Measurements from ENCODE around the gene COA1.

COA1 gene

DNA sequence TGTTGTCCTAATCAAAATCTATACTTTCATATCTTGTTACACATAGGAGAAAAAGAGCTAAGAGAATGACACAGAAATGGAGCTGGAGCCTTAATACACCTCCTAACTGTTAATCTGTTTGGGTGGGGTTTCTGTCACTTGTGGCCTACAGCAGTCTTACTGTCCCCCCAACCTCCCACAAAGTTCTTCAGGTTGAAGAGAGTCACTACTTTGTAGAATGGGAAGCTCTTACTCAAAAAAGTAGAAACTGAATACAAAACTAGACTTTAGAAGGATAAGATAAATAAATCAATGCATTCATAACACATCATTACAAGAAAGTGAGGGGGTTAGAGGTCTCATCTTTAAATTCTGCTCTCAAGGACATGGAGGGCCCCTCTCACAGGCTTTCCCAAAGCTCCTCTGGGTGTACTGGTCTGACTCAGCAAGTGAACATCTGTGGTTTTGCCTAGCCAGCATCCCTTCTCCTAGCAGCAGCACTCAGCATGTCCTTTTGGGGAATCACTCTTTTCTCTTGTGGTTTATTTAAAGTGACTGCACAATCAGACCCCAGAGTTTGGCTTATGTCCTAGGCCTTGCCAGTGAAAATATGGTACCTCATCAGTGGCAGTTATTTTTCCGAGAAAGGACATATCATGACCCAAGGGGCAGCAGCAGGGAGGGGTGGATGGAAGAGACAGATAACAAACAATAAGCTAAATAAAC is 27.2 kb upstream of the COA1 start:
- Histone ChIP-seq H3K4me1 (ENCODE audit: control insufficient read depth, insufficient read depth, low read length) (peaks cover 20% of the 10 kb centered on the region), H3K27me3 (replicated peaks; ENCODE audit: control insufficient read depth, insufficient read depth, low read length) (no peaks in the 10 kb centered on the region), H3K9me3 (ENCODE audit: control insufficient read depth, low read length) (no peaks in the 10 kb centered on the region), H3K4me3 (ENCODE audit: low read length) (no peak overlapping the region), H3K36me3 (ENCODE audit: control insufficient read depth, insufficient read depth, low read length, severe bottlenecking) (no peaks in the 10 kb centered on the region), H3K9ac (ENCODE audit: low read length) (no peak overlapping the region)
- peak; percentile 59 for DNase-seq (ENCODE audit: low read depth)

DNA sequence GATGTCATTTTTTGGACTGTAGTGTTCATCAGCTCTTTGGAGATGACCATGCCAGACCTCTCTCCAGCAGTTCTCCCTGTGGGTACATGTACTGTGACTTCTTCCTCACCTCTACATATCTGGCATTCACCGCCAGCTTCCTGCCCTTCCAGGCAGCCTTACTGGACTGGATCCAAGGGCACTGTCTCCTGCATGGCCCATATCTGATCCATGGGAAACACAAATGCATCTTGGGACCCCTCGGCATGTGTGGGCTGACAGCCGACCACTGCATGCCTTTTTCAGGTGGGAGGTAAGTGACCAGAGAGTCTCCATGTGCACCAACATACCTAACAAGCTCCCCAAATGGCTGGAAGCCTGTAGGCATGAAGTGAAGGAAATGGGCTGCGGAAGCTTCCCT is 25.3 kb upstream of the COA1 start:
- no peak for DNase-seq (ENCODE audit: low read depth)
- Histone ChIP-seq H3K9ac (ENCODE audit: low read length) (no peak overlapping the region), H3K4me1 (ENCODE audit: control insufficient read depth, insufficient read depth, low read length) (peaks cover 33% of the 10 kb centered on the region), H3K4me3 (ENCODE audit: low read length) (no peak overlapping the region), H3K36me3 (ENCODE audit: control insufficient read depth, insufficient read depth, low read length, severe bottlenecking) (no peaks in the 10 kb centered on the region), H3K9me3 (ENCODE audit: control insufficient read depth, low read length) (no peaks in the 10 kb centered on the region), H3K27me3 (replicated peaks; ENCODE audit: control insufficient read depth, insufficient read depth, low read length) (no peaks in the 10 kb centered on the region)

DNA sequence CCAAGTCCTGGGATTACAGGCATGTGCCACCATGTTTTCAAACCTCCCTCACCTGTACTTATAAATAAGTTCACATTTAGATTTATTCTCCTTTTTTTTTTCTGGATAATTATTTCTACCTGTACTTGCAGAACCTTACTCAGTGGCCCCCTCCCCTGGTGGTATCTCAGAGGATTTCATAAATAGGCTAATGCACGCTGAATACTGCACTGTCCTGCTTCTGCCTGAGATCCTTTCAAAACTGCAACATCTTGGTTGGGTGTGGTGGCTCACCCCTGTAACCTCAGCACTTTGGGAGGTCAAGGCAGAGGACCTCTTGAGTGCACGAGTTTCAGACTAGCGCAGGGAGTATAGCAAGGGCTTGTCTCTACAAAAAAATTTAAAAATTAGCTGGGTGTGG is 24.5 kb upstream of the COA1 start:
- Histone ChIP-seq H3K4me3 (ENCODE audit: low read length) (no peak overlapping the region), H3K27me3 (replicated peaks; ENCODE audit: control insufficient read depth, insufficient read depth, low read length) (no peaks in the 10 kb centered on the region)
- no peak for DNase-seq (ENCODE audit: low read depth)

DNA sequence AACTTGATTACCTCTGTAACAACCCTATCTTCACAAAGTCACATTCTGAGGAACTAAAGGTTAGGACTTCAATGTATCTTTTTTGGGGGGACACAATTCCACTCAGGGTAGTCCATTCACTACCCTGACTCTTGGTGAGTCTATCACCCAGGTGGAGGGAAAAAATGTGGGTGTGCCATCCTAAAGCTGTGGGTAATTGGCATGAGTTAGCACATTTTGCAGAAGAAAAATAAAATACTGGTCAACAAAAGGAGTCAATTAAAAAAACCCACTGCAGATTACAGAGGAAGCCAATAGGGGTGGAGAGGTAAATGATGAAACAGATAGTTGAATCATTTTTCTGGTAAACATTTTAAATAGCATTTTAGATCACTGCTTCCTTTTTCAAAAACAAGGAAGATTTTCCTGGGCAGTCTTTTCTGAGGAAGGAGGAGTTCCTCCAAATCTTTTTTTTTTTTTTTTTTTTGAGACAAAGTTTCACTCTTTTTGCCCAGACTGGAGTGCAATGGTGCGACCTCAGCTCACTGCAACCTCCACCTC is 24.0 kb upstream of the COA1 start:
- no peaks in the 10 kb centered on the region for H3K27me3 ChIP-seq (replicated peaks; ENCODE audit: control insufficient read depth, insufficient read depth, low read length)
- H3K4me1 ChIP-seq (ENCODE audit: control insufficient read depth, insufficient read depth, low read length), result peaks cover 30% of the 10 kb centered on the region
- H3K9ac ChIP-seq (ENCODE audit: low read length), result no peak overlapping the region
- H3K36me3 ChIP-seq (ENCODE audit: control insufficient read depth, insufficient read depth, low read length, severe bottlenecking), result no peaks in the 10 kb centered on the region
- H3K4me3 ChIP-seq (ENCODE audit: low read length), result no peak overlapping the region
- no peaks in the 10 kb centered on the region for H3K9me3 ChIP-seq (ENCODE audit: control insufficient read depth, low read length)
- no peak for DNase-seq (ENCODE audit: low read depth)

More for the DNA sequence above, 24.5 kb upstream of the COA1 start:
- Histone ChIP-seq H3K4me1 (ENCODE audit: control insufficient read depth, insufficient read depth, low read length) (peaks cover 30% of the 10 kb centered on the region), H3K9me3 (ENCODE audit: control insufficient read depth, low read length) (no peaks in the 10 kb centered on the region), H3K36me3 (ENCODE audit: control insufficient read depth, insufficient read depth, low read length, severe bottlenecking) (no peaks in the 10 kb centered on the region), H3K9ac (ENCODE audit: low read length) (no peak overlapping the region)

DNA sequence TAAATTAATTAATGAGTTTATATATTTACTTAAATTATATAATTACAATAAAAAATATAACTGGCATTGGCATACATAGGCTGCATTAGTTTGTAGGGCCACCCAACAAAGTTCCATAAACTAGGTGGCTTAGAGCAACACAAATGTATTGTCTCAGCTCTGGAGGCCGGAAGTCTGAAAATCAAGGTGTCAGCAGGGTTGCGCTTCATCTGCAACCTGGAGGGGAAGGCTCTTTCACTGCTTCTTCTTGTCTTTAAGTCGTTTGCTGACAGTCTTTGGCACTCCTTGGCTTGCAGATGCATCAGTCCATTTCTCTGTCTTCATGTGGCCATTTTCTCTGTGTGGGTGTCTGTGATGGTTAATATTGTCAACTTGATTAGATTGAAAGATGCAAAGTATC is 23.1 kb upstream of the COA1 start:
- H3K4me1 ChIP-seq (ENCODE audit: control insufficient read depth, insufficient read depth, low read length), result peaks cover 28% of the 10 kb centered on the region
- no peaks in the 10 kb centered on the region for H3K27me3 ChIP-seq (replicated peaks; ENCODE audit: control insufficient read depth, insufficient read depth, low read length)
- H3K9me3 ChIP-seq (ENCODE audit: control insufficient read depth, low read length), result no peaks in the 10 kb centered on the region
- no peaks in the 10 kb centered on the region for H3K36me3 ChIP-seq (ENCODE audit: control insufficient read depth, insufficient read depth, low read length, severe bottlenecking)
- H3K9ac ChIP-seq (ENCODE audit: low read length), result no peak overlapping the region
- H3K4me3 ChIP-seq (ENCODE audit: low read length), result no peak overlapping the region
- no peak for DNase-seq (ENCODE audit: low read depth)

DNA sequence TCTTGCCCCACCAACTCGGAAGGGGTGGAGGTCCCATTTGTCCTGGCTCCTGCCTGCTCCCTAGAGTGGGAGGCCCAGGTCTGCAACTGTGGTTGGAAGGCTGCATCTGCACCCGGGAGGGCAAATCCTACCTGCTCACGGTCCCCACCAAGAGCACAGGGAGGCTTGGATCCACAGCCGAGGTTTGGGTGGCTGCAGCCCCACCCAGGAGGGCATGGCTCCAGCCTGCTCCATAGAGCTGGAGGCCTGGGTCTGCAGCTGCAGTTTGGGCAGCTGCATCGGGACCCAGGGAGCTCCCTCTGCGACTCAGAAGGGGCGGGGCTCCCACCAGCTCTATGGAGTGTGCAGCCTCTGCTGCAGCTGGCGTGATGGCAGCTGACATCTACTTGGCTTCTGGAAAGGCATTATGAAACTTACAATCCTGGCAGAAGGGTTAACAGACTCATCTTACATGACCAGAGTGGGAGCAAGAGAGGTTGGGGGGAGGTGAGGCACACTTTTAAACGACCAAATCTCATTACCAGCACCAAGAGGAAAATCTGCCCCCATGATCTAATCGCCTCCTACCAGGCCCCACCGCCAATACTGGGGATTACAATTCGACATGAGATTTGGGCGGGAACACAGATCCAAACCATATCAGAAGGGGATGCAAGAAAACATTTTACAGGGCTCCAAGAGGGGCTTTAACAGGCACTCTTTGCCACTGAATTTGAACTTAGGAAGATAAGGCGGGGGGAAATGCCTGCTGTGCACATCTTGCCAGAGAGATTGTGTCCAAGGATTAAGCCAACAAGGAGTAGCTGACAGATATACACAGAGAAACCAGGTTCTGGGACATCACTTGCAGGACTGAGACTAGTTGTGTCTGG is 20.9 kb upstream of the COA1 start:
- Histone ChIP-seq H3K9ac (ENCODE audit: low read length) (peak overlapping the region; percentile 60), H3K4me1 (ENCODE audit: control insufficient read depth, insufficient read depth, low read length) (peaks cover 22% of the 10 kb centered on the region), H3K27me3 (replicated peaks; ENCODE audit: control insufficient read depth, insufficient read depth, low read length) (no peaks in the 10 kb centered on the region), H3K4me3 (ENCODE audit: low read length) (peak overlapping the region; percentile 56), H3K36me3 (ENCODE audit: control insufficient read depth, insufficient read depth, low read length, severe bottlenecking) (no peaks in the 10 kb centered on the region), H3K9me3 (ENCODE audit: control insufficient read depth, low read length) (no peaks in the 10 kb centered on the region)
- DNase-seq (ENCODE audit: low read depth), result no peak

DNA sequence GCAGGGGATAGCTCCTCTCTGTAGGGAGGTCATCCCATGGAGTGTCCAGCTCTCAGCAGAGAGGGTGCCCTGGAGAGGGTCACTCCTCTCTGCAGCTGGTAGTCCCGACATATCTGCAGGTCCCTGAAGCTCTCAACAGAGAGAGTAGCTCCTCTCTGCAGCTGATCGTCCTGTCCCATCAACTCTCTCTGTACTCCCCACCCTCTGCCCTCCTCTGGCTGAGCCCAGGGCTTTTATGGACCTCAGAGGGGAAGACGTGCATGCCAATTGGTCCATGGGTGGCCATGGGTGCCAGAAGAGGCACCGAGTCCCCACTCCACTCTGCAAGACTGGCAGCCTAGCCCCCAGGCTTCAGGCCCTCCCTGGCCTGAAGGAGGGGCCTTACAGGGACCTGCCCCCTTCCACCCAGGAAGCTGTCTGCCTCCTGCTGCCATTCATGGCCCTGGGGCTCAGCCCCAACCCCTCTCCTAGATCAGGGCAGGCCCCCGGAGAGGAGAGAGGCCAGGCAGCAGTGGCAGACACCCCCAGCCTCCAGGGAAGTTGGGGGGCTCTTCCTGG is 20.1 kb upstream of the COA1 start:
- no peak for DNase-seq (ENCODE audit: low read depth)
- no peaks in the 10 kb centered on the region for H3K27me3 ChIP-seq (replicated peaks; ENCODE audit: control insufficient read depth, insufficient read depth, low read length)
- H3K9me3 ChIP-seq (ENCODE audit: control insufficient read depth, low read length), result no peaks in the 10 kb centered on the region

DNA sequence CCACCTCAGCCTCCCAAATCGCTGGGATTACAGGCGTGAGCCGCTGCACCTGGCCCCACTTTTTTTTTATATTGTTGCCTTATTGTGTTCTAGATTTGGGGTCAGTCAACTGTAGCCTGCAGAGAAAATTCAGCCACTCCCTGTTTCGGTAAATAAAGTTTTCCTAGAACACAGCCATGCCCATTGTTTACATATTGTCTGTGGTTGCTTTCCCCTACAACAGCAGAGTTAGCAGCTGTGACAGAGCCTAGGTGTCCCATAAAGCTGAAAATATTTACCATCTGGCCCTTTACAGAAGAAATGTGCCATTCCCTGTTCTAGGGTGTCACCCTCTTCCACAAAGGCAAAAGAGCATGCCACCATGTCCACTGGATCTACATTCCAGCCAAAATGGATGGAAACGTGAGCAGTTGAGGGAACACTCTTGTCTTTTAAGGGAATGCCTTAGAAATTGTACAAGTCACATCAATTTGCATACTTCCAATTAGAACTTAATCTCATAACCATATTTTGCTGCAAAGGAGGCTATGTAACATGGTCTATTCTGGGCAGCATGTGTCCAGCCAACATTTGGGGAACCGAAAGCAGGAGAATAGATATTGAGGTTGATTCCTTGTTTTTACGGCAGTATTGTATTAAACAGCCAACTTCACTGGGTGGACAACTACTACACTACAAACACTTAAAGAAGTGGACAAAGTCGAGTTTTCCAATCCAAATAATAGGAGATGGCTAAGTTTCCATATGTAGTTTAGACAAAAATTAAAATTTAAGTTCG is 18.2 kb upstream of the COA1 start:
- Histone ChIP-seq H3K4me1 (ENCODE audit: control insufficient read depth, insufficient read depth, low read length) (peaks cover 15% of the 10 kb centered on the region), H3K36me3 (ENCODE audit: control insufficient read depth, insufficient read depth, low read length, severe bottlenecking) (no peaks in the 10 kb centered on the region), H3K9me3 (ENCODE audit: control insufficient read depth, low read length) (no peaks in the 10 kb centered on the region), H3K4me3 (ENCODE audit: low read length) (no peak overlapping the region), H3K27me3 (replicated peaks; ENCODE audit: control insufficient read depth, insufficient read depth, low read length) (no peaks in the 10 kb centered on the region), H3K9ac (ENCODE audit: low read length) (no peak overlapping the region)
- DNase-seq (ENCODE audit: low read depth), result no peak

More for the DNA sequence above, 20.1 kb upstream of the COA1 start:
- H3K4me3 ChIP-seq (ENCODE audit: low read length), result peak overlapping the region; percentile 56
- H3K4me1 ChIP-seq (ENCODE audit: control insufficient read depth, insufficient read depth, low read length), result peaks cover 22% of the 10 kb centered on the region
- no peaks in the 10 kb centered on the region for H3K36me3 ChIP-seq (ENCODE audit: control insufficient read depth, insufficient read depth, low read length, severe bottlenecking)
- peak overlapping the region; percentile 49 for H3K9ac ChIP-seq (ENCODE audit: low read length)

DNA sequence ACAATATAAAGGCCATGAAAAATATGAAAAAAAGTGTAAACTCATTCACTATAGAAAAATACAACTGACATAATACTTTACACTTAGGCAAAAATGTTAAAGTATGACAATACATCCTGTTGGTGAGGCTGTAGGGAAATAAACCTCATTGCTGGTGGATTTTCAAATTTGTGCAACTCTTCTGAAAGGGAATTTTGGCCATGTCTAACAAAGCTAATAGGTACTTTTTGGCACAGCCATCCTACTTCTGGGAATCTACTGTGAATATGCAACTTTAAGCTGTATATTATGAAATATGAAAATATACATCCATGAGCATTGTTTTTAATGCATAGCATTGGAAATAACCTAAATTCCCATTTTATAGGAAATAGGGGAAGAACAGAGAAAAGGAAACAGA is 13.4 kb upstream of the COA1 start:
- Histone ChIP-seq H3K4me1 (ENCODE audit: control insufficient read depth, insufficient read depth, low read length) (no peaks in the 10 kb centered on the region), H3K9ac (ENCODE audit: low read length) (no peak overlapping the region), H3K36me3 (ENCODE audit: control insufficient read depth, insufficient read depth, low read length, severe bottlenecking) (no peaks in the 10 kb centered on the region), H3K27me3 (replicated peaks; ENCODE audit: control insufficient read depth, insufficient read depth, low read length) (no peaks in the 10 kb centered on the region), H3K4me3 (ENCODE audit: low read length) (no peak overlapping the region), H3K9me3 (ENCODE audit: control insufficient read depth, low read length) (no peaks in the 10 kb centered on the region)
- DNase-seq (ENCODE audit: low read depth), result no peak

DNA sequence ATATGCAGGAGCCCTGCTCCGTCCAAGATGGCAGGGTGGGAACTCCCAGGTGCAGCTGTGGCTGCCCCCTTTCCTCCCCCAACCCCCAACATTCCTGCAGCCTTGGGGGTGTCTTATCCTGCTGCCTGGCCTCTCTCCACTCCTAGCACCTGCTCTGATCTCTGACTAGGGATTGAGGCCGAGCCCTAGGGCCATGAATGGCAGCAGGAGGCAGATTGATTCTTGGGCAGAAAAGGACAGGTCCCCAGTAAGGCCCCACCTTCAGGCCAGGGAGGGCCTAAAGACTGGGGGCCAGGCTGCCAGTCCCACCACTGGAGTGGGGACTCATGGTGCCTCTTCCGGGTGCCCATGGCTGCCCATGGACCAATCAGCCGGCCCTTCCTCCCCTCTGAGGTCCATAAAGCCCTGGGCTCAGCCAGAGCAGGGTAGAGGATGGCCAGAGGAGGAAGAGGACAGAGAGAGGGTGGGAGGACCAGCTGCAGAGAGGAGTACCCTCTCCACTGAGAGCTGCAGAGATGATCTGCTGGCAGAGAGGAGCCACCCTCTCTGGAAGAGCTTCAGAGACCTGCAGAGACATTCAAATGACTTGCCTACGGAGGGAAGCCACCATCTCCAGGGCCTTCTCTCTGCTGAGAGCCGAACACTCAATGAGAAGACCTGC is 8.3 kb upstream of the COA1 start:
- no peak overlapping the region for H3K9ac ChIP-seq (ENCODE audit: low read length)
- no peak overlapping the region for H3K4me3 ChIP-seq (ENCODE audit: low read length)
- no peaks in the 10 kb centered on the region for H3K9me3 ChIP-seq (ENCODE audit: control insufficient read depth, low read length)
- H3K27me3 ChIP-seq (replicated peaks; ENCODE audit: control insufficient read depth, insufficient read depth, low read length), result peaks cover 3% of the 10 kb centered on the region
- no peak for DNase-seq (ENCODE audit: low read depth)
- H3K36me3 ChIP-seq (ENCODE audit: control insufficient read depth, insufficient read depth, low read length, severe bottlenecking), result no peaks in the 10 kb centered on the region
- H3K4me1 ChIP-seq (ENCODE audit: control insufficient read depth, insufficient read depth, low read length), result no peaks in the 10 kb centered on the region
